ENCODE measurements around the gene PFKP.
A peak's percentile ranks its signal among the peaks of the same experiment; 100 is the strongest.
"Not testable (repeated sequence)": the region's sequence is repeated elsewhere in the genome, so short reads cannot be mapped to it uniquely, and the experiment has no call there.

Gene PFKP

GRCh38 chr10:3057946-3058345 is 9.4 kb upstream of the PFKP start:
- Histone ChIP-seq H3F3A (ENCODE audit: insufficient read depth, low read length) (no peaks in the 10 kb centered on the region), H3K36me3 (replicated peaks; ENCODE audit: insufficient read depth, low read length) (no peaks in the 10 kb centered on the region), H2AFZ (ENCODE audit: low read length) (no peak overlapping the region), H3K9ac (ENCODE audit: low read length) (no peak overlapping the region), H3K27me3 (replicated peaks; ENCODE audit: insufficient read depth, low read length) (no peaks in the 10 kb centered on the region; the same call in 1 of the 2 replicates), H3K79me2 (ENCODE audit: low read length) (no peaks in the 10 kb centered on the region), H3K4me1 (ENCODE audit: low read length) (no peaks in the 10 kb centered on the region), H3K9me3 (replicated peaks; ENCODE audit: insufficient read depth, low read length) (no peaks in the 10 kb centered on the region), H4K20me1 (ENCODE audit: insufficient read depth, low read length) (no peaks in the 10 kb centered on the region), H3K9me2 (replicated peaks; ENCODE audit: insufficient read depth, low read length) (no peaks in the 10 kb centered on the region), H3K4me2 (ENCODE audit: low read depth, low read length) (no peak overlapping the region), H3K4me3 (ENCODE audit: low read length) (no peak overlapping the region), H3K27ac (ENCODE audit: low read length) (no peak overlapping the region)
- TF ChIP-seq CTCF (IDR thresholded peaks at IDR 0.05; ENCODE audit: low read length) (no peak), EZH2phosphoT487 (IDR thresholded peaks at IDR 0.05; ENCODE audit: low read length) (no peak), EZH2 (optimal IDR thresholded peaks at IDR 0.05; ENCODE audit: low read depth, low read length) (no peak)
- peak; percentile 11 for DNase-seq

DNA sequence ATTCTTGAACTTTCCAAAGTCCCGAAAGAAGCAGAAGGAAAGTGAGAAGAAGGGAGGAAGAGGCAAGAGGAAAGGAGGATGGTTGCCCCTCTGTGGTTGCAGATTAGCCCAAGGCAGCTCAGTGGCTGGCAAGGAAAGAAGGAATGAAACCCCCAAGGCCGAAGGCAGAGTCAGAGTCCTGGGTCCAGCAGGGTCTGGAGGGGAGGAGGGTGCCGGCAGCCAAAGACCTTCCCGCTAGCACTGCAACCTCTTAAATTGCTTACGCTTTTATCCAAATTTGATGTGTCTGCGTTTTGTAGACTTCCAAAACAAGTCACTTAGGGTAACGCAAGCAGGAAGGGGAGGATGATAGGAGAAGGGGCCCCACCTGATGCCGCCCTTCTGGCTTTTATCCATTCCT is 7.4 kb upstream of the PFKP start:
- Histone ChIP-seq H3K9me3 (replicated peaks; ENCODE audit: insufficient read depth, low read length) (no peaks in the 10 kb centered on the region), H3K4me3 (ENCODE audit: low read length) (no peak overlapping the region), H3K27me3 (replicated peaks; ENCODE audit: insufficient read depth, low read length) (no peaks in the 10 kb centered on the region), H4K20me1 (ENCODE audit: insufficient read depth, low read length) (no peaks in the 10 kb centered on the region), H3K4me2 (ENCODE audit: low read depth, low read length) (no peak overlapping the region), H3K9ac (ENCODE audit: low read length) (no peak overlapping the region), H3K36me3 (replicated peaks; ENCODE audit: insufficient read depth, low read length) (no peaks in the 10 kb centered on the region), H3K27ac (ENCODE audit: low read length) (no peak overlapping the region), H3K79me2 (ENCODE audit: low read length) (no peaks in the 10 kb centered on the region), H3K4me1 (ENCODE audit: low read length) (no peaks in the 10 kb centered on the region), H3K9me2 (replicated peaks; ENCODE audit: insufficient read depth, low read length) (no peaks in the 10 kb centered on the region), H2AFZ (ENCODE audit: low read length) (no peak overlapping the region), H3F3A (ENCODE audit: insufficient read depth, low read length) (no peaks in the 10 kb centered on the region)
- no peak for TF ChIP-seq EZH2 (optimal IDR thresholded peaks at IDR 0.05; ENCODE audit: low read depth, low read length)
- no peak for DNase-seq

GRCh38 chr10:3060481-3060889 is 6.9 kb upstream of the PFKP start:
- Histone ChIP-seq H3K36me3 (replicated peaks; ENCODE audit: insufficient read depth, low read length) (no peaks in the 10 kb centered on the region), H3K9me3 (replicated peaks; ENCODE audit: insufficient read depth, low read length) (no peaks in the 10 kb centered on the region), H3K27ac (ENCODE audit: low read length) (no peak overlapping the region), H3K27me3 (replicated peaks; ENCODE audit: insufficient read depth, low read length) (no peaks in the 10 kb centered on the region), H2AFZ (ENCODE audit: low read length) (no peak overlapping the region), H3K4me3 (ENCODE audit: low read length) (no peak overlapping the region), H4K20me1 (ENCODE audit: insufficient read depth, low read length) (no peaks in the 10 kb centered on the region), H3K9me2 (replicated peaks; ENCODE audit: insufficient read depth, low read length) (no peaks in the 10 kb centered on the region), H3K4me2 (ENCODE audit: low read depth, low read length) (no peak overlapping the region), H3K79me2 (ENCODE audit: low read length) (no peaks in the 10 kb centered on the region), H3F3A (ENCODE audit: insufficient read depth, low read length) (no peaks in the 10 kb centered on the region), H3K9ac (ENCODE audit: low read length) (no peak overlapping the region), H3K4me1 (ENCODE audit: low read length) (no peaks in the 10 kb centered on the region)
- TF ChIP-seq CTCF (IDR thresholded peaks at IDR 0.05; ENCODE audit: low read length) (no peak), EZH2phosphoT487 (IDR thresholded peaks at IDR 0.05; ENCODE audit: low read length) (no peak), EZH2 (optimal IDR thresholded peaks at IDR 0.05; ENCODE audit: low read depth, low read length) (no peak)
- no peak for DNase-seq

- not testable (repeated sequence) for H4K20me1 ChIP-seq (ENCODE audit: insufficient read depth, low read length); H3K9ac ChIP-seq (ENCODE audit: low read length); H3K27ac ChIP-seq (ENCODE audit: low read length); H3K9me3 ChIP-seq (replicated peaks; ENCODE audit: insufficient read depth, low read length); H3K4me3 ChIP-seq (ENCODE audit: low read length); DNase-seq; H3F3A ChIP-seq (ENCODE audit: insufficient read depth, low read length); H3K4me1 ChIP-seq (ENCODE audit: low read length); H3K79me2 ChIP-seq (ENCODE audit: low read length); H3K27me3 ChIP-seq (replicated peaks; ENCODE audit: insufficient read depth, low read length); H2AFZ ChIP-seq (ENCODE audit: low read length); H3K4me2 ChIP-seq (ENCODE audit: low read depth, low read length); H3K36me3 ChIP-seq (replicated peaks; ENCODE audit: insufficient read depth, low read length); H3K9me2 ChIP-seq (replicated peaks; ENCODE audit: insufficient read depth, low read length)
Measured at GRCh38 chr10:3061323-3061898, 5.9 kb upstream of the PFKP start.

Measured in MM.1S (cell line).